ENCODE measurements around the gene EXTL1.

Gene EXTL1

DNA sequence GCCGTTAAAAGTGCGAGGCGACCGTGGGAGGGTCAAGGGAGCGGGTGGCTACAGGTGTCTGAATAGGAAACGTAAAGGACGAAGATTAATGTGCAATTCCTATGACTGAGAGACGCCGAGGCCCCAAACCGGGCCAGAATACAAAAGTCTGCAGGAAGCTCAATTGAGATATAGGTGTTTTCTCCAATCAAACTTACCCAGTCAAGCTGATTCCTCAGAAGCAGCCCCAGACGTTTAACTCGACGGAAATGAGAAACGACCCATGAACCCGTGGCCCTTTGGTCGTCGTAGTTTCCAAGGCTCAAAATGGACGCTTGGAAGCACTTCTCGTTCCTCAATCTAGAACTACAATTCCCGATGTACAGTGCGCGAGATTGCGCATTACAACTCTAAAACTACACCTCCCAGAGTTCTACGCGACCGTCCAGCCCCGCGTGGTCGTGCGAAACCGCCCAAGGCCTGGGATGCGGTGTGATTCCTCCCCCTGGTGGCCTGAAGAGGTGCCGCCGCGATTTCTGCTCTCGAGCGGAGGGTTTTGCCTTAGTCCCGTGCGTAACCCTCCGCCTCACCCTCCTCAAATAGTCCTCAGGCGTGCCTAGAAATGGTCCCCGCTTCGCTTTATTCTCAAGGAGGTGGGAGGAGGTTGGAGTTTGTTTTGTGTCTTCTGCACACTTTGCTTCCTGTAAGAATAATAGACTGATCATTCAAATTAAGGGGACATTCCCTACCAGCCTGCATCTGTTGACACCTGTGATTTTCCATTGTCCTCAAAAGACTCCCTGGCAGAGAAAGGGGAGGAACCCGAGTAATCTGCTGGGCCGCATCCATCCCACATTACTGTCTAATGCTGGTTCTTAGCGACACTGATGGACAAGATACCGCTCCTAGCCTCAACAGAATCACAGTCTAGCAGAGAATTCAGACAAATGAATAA lies 23.5 kb upstream of the EXTL1 start, which contains the start of gene PAFAH2:
Gene PAFAH2, minus strand, starts transcription at position 236 of the 934 bp plus-strand sequence. CDS start 7,247 bp downstream, outside the sequence.
- peak; percentile 100 for DNase-seq

DNA sequence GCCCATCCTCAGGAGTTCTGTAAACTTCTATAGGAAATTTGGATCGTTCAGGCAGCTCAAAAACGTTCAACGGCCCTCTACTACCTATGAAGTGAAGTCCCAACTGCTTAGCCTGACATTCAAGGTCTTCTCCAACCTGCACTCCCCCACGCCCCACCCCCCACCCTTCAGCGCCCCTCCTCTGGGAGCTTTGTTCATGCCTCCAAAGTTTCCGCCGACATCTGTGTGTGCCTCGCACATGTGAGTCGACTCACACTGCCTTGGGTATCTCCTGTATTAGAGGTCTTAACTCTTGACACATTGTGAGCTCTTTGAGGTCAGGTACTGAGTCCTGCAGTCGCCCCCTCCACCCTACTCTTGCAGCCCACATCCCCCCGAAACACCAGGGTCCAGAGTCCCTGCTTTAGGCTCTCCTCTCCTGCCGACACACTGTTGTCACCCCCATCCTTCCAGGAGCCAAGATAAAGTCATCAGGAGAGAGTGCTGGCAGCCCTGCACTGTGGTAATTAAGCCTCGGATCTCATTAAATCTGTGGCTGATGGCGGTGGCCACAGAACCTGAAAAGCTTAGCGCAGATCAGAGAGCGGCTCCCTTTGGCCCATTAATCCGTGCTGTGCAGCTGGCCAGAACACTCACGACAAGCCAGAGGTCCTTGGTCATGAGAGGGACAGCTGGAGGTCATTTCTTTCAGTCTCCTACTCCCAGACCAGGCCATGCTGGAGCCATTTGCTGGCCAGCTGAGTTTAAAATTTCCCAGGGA lies 22.4 kb upstream of the EXTL1 start:
- DNase-seq = no peak

- DNase-seq = no peak
These were observed 18.3 kb upstream of the EXTL1 start for GRCh38 chr1:26003262-26003661.

DNA sequence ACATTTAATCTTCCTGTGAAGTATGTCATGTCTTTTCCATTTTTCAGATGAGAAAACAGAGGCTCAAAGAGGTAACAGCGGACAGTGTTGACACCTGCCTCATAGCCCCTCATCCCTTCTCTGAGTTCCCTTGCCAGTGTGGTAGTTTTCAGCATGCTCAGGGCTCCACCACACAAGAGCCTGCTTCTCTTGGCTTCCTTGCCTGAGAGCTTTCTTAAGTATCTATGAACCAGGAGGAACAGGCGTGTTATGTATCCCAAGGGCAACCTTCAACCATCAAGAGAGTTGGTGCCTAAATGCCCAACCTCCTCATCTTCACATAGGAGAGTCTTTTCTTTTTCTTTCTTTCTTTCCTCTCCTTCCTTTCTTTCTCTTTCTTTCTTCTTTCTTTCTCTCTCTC lies 17.8 kb upstream of the EXTL1 start:
- no peak for DNase-seq

- DNase-seq = no peak
These were observed 16.0 kb upstream of the EXTL1 start for GRCh38 chr1:26005434-26006105.

DNA sequence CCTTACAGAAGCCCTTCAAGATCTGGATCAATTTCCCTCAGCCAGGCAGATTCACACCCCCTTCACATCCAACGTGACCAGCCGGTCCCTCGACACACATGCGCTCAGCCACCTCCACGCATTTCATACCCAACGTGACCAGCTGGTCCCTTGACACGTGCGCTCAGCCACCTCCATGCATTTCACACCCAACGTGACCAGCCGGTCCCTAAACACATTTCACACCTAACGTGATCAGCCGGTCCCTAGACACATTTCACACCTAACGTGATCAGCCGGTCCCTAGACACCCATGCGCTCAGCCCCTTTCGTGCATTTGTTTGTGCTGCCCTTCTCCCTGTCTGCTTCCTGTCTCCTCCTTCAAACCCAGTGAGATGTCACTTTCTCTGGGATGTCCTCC lies 14.9 kb upstream of the EXTL1 start:
- no peak for DNase-seq

DNA sequence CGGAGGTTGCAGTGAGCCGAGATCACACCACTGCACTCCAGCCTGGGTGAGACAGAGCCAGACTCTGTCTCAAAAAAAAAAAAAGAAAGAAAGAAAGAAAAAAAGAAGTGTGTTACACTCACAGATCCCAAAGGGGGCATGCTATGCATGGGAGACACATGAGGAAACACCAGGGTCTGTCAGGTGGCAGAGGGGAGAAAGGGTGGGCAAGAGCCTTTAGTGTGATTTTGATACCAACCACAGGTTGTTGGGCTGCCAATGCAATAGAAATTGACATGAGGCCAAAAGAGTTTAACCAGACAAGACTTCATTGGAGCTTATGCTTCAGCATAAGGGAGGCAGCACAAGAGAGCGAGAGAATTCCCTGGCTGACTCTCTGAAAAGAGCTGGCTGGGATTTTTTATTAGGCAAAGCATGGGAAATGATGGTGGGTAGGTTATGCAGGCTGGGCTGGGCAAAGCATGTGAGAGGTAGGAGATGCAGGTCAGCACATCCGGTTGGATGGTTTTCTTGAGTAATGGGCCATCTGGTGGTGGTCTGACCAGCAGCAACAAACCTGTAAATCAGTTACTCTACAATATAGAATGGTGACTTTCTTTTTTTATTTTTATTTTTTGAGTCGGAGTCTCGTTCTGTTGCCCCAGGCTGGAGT lies 11.7 kb upstream of the EXTL1 start:
- no peak for DNase-seq

GRCh38 chr1:26010825-26011224 lies 10.8 kb upstream of the EXTL1 start:
- DNase-seq = no peak

DNA sequence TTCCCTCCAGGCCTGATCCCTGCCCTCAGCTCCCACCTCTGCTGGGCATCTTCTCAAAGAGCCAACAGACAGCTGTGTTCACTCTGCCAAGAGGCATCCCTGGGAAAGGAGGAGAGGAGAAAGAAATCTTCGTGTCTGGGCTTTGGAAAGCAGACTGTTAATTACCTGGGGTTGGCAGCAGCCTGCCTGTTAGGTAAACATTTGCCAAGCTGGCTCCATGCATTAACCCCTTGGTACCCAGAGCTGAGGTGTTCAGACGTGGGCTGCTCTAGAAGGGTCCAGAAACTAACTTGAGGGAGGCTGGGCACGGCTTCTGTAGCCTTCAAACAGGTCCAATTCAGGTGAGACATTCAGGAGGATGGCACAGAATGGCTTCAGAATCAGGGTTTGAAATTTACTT lies 8.7 kb upstream of the EXTL1 start:
- DNase-seq = peak; percentile 55

GRCh38 chr1:26014179-26014578 lies 7.4 kb upstream of the EXTL1 start:
- no peak for DNase-seq

- no peak for DNase-seq
These were observed 6.2 kb upstream of the EXTL1 start for GRCh38 chr1:26015358-26015757.

- no peak for DNase-seq
These were observed 5.2 kb upstream of the EXTL1 start for GRCh38 chr1:26016258-26016952.

- no peak for DNase-seq
These were observed 4.5 kb upstream of the EXTL1 start for GRCh38 chr1:26016953-26017545.

GRCh38 chr1:26017606-26018005 lies 4.0 kb upstream of the EXTL1 start:
- no peak for DNase-seq

DNA sequence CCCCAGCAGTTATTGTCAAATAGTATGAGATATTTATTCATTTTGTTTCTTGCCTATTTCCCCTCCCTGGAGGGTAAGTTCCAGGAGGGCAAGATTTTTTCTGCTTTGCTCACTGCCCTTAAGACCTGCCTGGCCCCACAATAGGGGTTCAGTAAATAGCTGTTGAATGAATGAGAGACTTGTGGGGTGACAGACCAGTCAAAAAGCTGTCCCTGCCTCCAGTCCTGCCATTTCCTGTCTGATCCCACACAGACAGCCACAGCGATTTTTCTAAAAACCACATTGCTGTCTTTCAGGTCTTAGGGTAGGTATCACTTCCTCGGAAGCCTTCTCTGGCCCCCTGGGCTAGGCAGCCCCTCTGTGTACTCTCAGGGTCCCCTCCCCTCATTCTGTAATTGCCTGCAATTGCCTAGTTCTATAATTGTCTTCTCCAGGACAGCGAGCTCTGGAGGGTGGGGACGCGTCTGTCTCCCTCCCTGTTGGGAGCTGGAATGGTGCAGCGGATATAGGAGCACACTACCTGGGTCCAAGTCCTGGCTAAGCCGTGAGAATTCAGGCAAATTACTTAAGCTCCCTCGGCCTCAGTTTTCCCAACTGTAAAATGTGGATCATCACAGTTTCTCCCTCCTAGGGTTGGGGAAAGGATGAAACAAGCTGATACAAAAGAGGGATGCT lies 1.8 kb upstream of the EXTL1 start:
- no peak for DNase-seq

GRCh38 chr1:26020330-26020768 lies 1.2 kb upstream of the EXTL1 start:
- no peak for DNase-seq

DNA sequence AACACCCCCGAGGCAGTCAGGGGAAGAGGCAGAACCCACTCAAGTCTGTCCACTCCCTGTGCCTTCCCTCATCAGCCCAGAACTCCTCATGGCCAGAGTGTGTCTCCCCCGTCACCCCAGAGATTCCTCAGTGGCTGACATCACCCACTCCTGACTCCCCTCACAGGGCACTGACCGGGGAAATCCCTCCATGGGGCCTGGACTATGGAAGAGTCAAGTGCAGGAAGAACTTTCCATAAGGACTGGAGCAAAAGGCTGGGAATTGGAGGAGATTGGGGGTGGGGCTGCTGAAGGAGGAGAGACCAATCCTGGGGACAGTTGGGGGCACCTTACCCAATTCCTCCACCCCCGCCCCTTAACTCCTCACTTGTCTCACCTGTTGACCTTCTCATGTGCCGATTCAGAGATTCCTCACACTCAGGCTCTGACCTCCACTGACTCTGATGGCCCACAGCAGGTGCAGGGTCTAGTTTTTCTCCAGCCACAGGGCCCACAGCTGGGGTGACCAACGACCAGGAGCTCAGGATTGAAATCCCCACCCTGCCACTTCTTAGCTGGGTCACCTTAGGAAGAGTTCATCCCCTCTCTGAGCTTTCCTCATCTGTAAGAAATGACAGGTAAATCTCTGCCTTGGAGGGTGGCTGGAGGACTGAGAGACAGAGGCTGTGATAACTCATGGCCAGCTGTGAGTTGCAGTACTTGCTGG lies 481 bp upstream of the EXTL1 start:
- no peak for DNase-seq

- DNase-seq = no peak
These were observed 817 bp downstream of the EXTL1 start for GRCh38 chr1:26022404-26022779.

DNA sequence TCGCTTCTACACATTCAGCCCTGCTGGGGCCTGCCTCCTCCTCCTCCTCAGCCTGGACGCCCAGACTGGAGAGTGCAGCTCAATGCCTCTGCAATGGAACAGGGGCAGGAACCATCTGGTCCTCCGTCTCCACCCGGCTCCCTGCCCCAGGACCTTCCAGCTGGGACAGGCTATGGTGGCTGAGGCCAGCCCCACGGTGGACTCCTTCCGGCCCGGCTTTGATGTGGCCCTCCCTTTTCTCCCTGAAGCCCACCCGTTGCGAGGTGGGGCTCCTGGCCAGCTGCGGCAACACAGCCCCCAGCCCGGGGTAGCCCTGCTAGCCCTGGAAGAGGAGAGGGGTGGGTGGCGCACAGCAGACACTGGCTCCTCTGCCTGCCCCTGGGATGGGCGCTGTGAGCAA lies 1.4 kb downstream of the EXTL1 start:
- DNase-seq = no peak

DNA sequence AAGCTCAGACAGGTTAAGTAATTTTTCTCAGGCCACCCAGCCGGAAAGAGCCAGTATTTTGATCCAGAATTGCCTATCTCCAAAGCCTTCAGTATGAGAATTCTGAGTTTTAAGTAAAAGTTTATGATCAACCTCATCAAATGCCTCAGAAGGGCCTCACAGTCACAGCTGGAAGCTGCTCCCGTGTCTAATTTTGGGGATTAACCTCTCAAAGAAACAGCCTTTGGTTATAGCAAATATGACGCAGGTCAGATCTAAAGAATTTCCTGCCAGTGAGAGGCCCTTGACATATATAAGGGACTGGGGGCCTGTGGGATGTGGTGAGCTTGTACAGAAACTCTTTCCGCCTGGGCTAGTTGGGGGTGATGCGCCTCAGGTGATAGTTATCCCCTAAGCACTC lies 2.3 kb downstream of the EXTL1 start:
- no peak for DNase-seq

DNA sequence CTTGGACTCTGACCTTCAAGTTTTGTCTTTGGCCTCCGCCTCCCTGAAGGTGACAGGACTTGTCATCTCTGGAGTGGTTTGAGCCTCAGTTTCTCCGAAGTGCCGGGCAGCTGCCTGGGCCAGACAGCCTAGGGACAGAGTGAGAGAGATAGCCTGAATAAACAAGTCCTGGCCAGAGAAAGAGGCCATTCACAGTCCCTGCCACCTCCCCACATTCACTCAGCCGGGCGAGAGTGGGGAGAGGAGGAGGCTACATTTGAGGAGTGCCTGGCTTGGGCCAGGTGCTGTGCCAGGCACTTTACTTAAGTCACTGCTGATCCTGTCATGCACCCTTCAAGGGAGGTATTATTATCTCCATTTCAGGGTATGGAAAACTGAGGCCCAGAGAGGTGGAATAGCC lies 3.5 kb downstream of the EXTL1 start:
- DNase-seq = no peak

Data from NCI-H1092 (cell line).